ENCODE measurements around the gene VPS33A.

Gene VPS33A

DNA sequence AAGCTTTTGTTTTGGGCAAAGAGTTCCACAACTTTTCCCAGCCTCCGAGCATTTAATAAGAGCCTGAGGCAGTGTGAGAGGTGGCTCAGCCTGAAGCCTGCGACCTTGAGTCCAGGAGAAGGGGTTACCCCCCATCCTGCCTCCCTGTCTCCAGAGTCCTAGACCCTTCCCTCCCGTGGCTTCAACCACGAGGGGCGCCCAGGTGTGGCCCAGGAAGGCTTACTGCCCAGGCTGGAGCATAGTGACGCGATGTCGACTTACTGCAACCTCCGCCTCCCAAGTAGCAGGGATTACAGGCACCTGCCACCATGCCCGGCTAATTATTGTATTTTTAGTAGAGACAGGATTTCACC lies 82.7 kb downstream of the VPS33A start:
- DNase-seq (ENCODE audit: low read depth in 2 of 3, low spot score in 1 of 3), result no peak

GRCh38 chr12:122182887-122183587 lies 83.3 kb downstream of the VPS33A start, which contains the start of gene LRRC43:
LRRC43 (plus strand) TSS chr12:122183123; CDS start chr12:122183145, 22 bp downstream.
- no peak for DNase-seq (ENCODE audit: low read depth in 2 of 3, low spot score in 1 of 3)
